GM08714 (cell line): ENCODE data around the gene CAPN1.
A peak's percentile ranks its signal among the peaks of the same experiment; 100 is the strongest.
"Not testable (repeated sequence)": the region's sequence is repeated elsewhere in the genome, so short reads cannot be mapped to it uniquely, and the experiment has no call there.

ENCODE experiments used
- H3K4me3 ChIP-seq: fragments of 200-500 bp; sonication (Bioruptor generic); 2 replicates; pipeline ENCODE4 v1.5.1; 2014; ENCODE audit warnings: mild to moderate bottlenecking, low read length, inconsistent platforms
- ZNF274 ChIP-seq: IDR thresholded peaks from 2 replicates; pipeline ENCODE4 v1.6.1; 2012; ENCODE audit warnings: mild to moderate bottlenecking, low read depth, low read length

Gene CAPN1

GRCh38 chr11:65236194-65237059 is 54.7 kb downstream of the CAPN1 start:
- TF ChIP-seq ZNF274: no peak
- no peak overlapping the region for H3K4me3 ChIP-seq

GRCh38 chr11:65238302-65238701 is 56.6 kb downstream of the CAPN1 start:
- H3K4me3 ChIP-seq: not testable (repeated sequence)

- TF ChIP-seq ZNF274: no peak
- H3K4me3 ChIP-seq: no peak overlapping the region
Measured at GRCh38 chr11:65241134-65241533, 59.4 kb downstream of the CAPN1 start.

GRCh38 chr11:65241692-65242091 is 60.0 kb downstream of the CAPN1 start:
- no peak for TF ChIP-seq ZNF274
- H3K4me3 ChIP-seq: no peak overlapping the region

- H3K4me3 ChIP-seq: no peak overlapping the region
- TF ChIP-seq ZNF274: no peak
Measured at GRCh38 chr11:65242389-65242788, 60.7 kb downstream of the CAPN1 start.

GRCh38 chr11:65243797-65244196 is 62.1 kb downstream of the CAPN1 start:
- TF ChIP-seq ZNF274: no peak
- no peak overlapping the region for H3K4me3 ChIP-seq

GRCh38 chr11:65245046-65245445 is 63.3 kb downstream of the CAPN1 start:
- not testable (repeated sequence) for H3K4me3 ChIP-seq

- no peak for TF ChIP-seq ZNF274
- no peak overlapping the region for H3K4me3 ChIP-seq
Measured at GRCh38 chr11:65246506-65246905, 64.8 kb downstream of the CAPN1 start.

- H3K4me3 ChIP-seq: not testable (repeated sequence)
Measured at GRCh38 chr11:65248184-65248710, 66.5 kb downstream of the CAPN1 start.

GRCh38 chr11:65251476-65251875 is 69.7 kb downstream of the CAPN1 start:
- no peak overlapping the region for H3K4me3 ChIP-seq
- TF ChIP-seq ZNF274: no peak

GRCh38 chr11:65254724-65255123 is 73.0 kb downstream of the CAPN1 start:
- no peak overlapping the region for H3K4me3 ChIP-seq
- no peak for TF ChIP-seq ZNF274

GRCh38 chr11:65258988-65259387 is 77.3 kb downstream of the CAPN1 start:
- TF ChIP-seq ZNF274: no peak

GRCh38 chr11:65260302-65260701 is 78.6 kb downstream of the CAPN1 start:
- H3K4me3 ChIP-seq: no peak overlapping the region
- TF ChIP-seq ZNF274: no peak

More at GRCh38 chr11:65258988-65259387, 77.3 kb downstream of the CAPN1 start:
- no peak overlapping the region for H3K4me3 ChIP-seq

GRCh38 chr11:65260756-65261590 is 79.2 kb downstream of the CAPN1 start:
- H3K4me3 ChIP-seq: peak overlapping the region; percentile 89
- no peak for TF ChIP-seq ZNF274
